SK-N-SH (cell line): Measurements from ENCODE around the gene PIK3CG. TPM values are rescaled to one million over a fixed set of nuclear protein-coding genes. Genes with fewer than 3 reads are reported as not detected.

ENCODE experiments used
- CTCF ChIA-PET: fragments of 300-600, 350-600 bp; formaldehyde crosslinking; extraction: SDS; loops from one replicate; lab custom pipeline; 2021; lab: Yijun Ruan, JAX
- POLR2A ChIA-PET: fragments of 350-600 bp; sonication (Branson Sonifier 250); formaldehyde crosslinking; extraction: SDS; loops from one replicate; lab custom pipeline; 2020; ENCODE audit warnings: antibody characterized with exemption, inconsistent platforms; lab: Yijun Ruan, JAX
- DNase-seq: peaks from one replicate; pipeline ENCODE4 v3.0.0; 2012
- H2AFZ ChIP-seq: fragments of 200-600 bp; sonication (generic); 2 replicates; pipeline ENCODE4 v1.8.1; 2016; ENCODE audit warnings: antibody characterized with exemption, mild to moderate bottlenecking, low read depth
- H3F3A ChIP-seq: fragments of 200-600 bp; sonication (generic); replicated peaks from 2 replicates; pipeline ENCODE3; 2016; ENCODE audit warnings: antibody characterized with exemption, mild to moderate bottlenecking; ENCODE audit not compliant: insufficient read depth
- H3K27ac ChIP-seq, 2 experiments: fragments of 200-500 bp in 1 of 2; fragments of 200-600 bp in 1 of 2; sonication (Bioruptor generic) in 1 of 2; sonication (generic), shearing (Covaris generic) in 1 of 2; 2 replicates each; pipeline versions ENCODE4 v1.5.1 to v1.6.1; 2014 to 2016; ENCODE audit warnings: low read depth in 2 of 2, inconsistent platforms in 1 of 2, low read length in 1 of 2, mild to moderate bottlenecking in 1 of 2, mixed read lengths in 1 of 2
- H3K27me3 ChIP-seq: fragments of 200-600 bp; sonication (generic), shearing (Covaris generic); 2 replicates; pipeline ENCODE4 v1.6.1; 2016; ENCODE audit warnings: mixed run types; ENCODE audit not compliant: insufficient read depth
- H3K36me3 ChIP-seq, 2 experiments: fragments of 200-500 bp in 1 of 2; fragments of 200-600 bp in 1 of 2; sonication (Bioruptor generic) in 1 of 2; sonication (generic) in 1 of 2; replicated peaks in 1 of 2; 2 replicates each; pipeline versions ENCODE3 to v1.5.1; 2014 to 2016; ENCODE audit warnings: low read length in 1 of 2, mild to moderate bottlenecking in 1 of 2; ENCODE audit not compliant: insufficient read depth in 2 of 2, control insufficient read depth in 1 of 2
- H3K4me1 ChIP-seq, 2 experiments: fragments of 200-500 bp in 1 of 2; fragments of 200-600 bp in 1 of 2; sonication (Bioruptor generic) in 1 of 2; sonication (generic), shearing (Covaris generic) in 1 of 2; 2 replicates each; pipeline versions ENCODE4 v1.5.1 to v1.6.1; 2014 to 2016; ENCODE audit warnings: low read depth in 1 of 2, low read length in 1 of 2, mixed run types in 1 of 2; ENCODE audit not compliant: insufficient read depth in 2 of 2, control insufficient read depth in 1 of 2
- H3K4me2 ChIP-seq: fragments of 200-600 bp; sonication (generic), shearing (Covaris generic); 2 replicates; pipeline ENCODE4 v1.6.1; 2017; ENCODE audit warnings: mixed run types
- H3K4me3 ChIP-seq, 2 experiments: fragments of 200-500 bp in 1 of 2; fragments of 200-600 bp in 1 of 2; sonication (Bioruptor generic) in 1 of 2; sonication (generic), shearing (Covaris generic) in 1 of 2; 2 replicates each; pipeline versions ENCODE4 v1.5.1 to v1.8.1; 2014 to 2016; ENCODE audit warnings: low read depth in 2 of 2, inconsistent platforms in 1 of 2, low read length in 1 of 2, mild to moderate bottlenecking in 1 of 2, mixed read lengths in 1 of 2, moderate library complexity in 1 of 2
- H3K79me2 ChIP-seq: fragments of 200-600 bp; sonication (generic); 2 replicates; pipeline ENCODE4 v1.8.1; 2017; ENCODE audit warnings: mild to moderate bottlenecking; ENCODE audit not compliant: insufficient read depth
- H3K9ac ChIP-seq: fragments of 200-600 bp; sonication (generic); 2 replicates; pipeline ENCODE4 v1.6.1; 2017; ENCODE audit warnings: mixed run types
- H3K9me2 ChIP-seq: fragments of 200-600 bp; sonication (generic); 2 replicates; pipeline ENCODE4 v1.6.1; 2017; ENCODE audit warnings: mixed run types
- H3K9me3 ChIP-seq: fragments of 200-600 bp; sonication (generic); 2 replicates; pipeline ENCODE4 v1.6.1; 2017; ENCODE audit warnings: mixed run types, mild to moderate bottlenecking, moderate library complexity
- H4K20me1 ChIP-seq: fragments of 200-600 bp; sonication (generic); 2 replicates; pipeline ENCODE4 v1.6.1; 2017; ENCODE audit warnings: mild to moderate bottlenecking, mixed run types; ENCODE audit not compliant: insufficient read depth
- CHD2 ChIP-seq: fragments of 150-350 bp; IDR thresholded peaks from 2 replicates; pipeline ENCODE4 v1.6.1; 2018; ENCODE audit warnings: low read length; ENCODE audit not compliant: partially characterized antibody
- CTCF ChIP-seq: fragments of 200-600 bp; sonication (generic); IDR thresholded peaks from 2 replicates; pipeline ENCODE4 v1.6.1; 2017; ENCODE audit warnings: antibody characterized with exemption, mild to moderate bottlenecking, moderate library complexity
- ELF1 ChIP-seq: IDR thresholded peaks from 2 replicates; pipeline ENCODE4 v1.4.0; 2012
- EZH2phosphoT487 ChIP-seq: fragments of 200-600 bp; sonication (generic); IDR thresholded peaks from 2 replicates; pipeline ENCODE4 v1.6.1; 2017; ENCODE audit warnings: low read depth, mixed run types, mild to moderate bottlenecking, antibody characterized with exemption, moderate library complexity, borderline replicate concordance
- FOXJ3 ChIP-seq: sonication (generic); formaldehyde crosslinking; IDR thresholded peaks from 2 replicates; pipeline ENCODE4 v1.5.1; 2020; ENCODE audit warnings: mild to moderate bottlenecking, missing genetic modification reagents
- GATA2 ChIP-seq: sonication (generic); formaldehyde crosslinking; IDR thresholded peaks from 2 replicates; pipeline ENCODE4 v1.5.0; 2020; ENCODE audit warnings: mild to moderate bottlenecking, missing genetic modification reagents
- MEF2A ChIP-seq: IDR thresholded peaks from 2 replicates; pipeline ENCODE4 v1.4.0; 2012; ENCODE audit warnings: low read depth, borderline replicate concordance
- REST ChIP-seq: IDR thresholded peaks from 2 replicates; pipeline ENCODE4 v1.6.1; 2012; ENCODE audit warnings: mild to moderate bottlenecking, low read depth, low read length, moderate library complexity
- RFX5 ChIP-seq: IDR thresholded peaks from 2 replicates; pipeline ENCODE4 v1.6.1; 2012; ENCODE audit warnings: mild to moderate bottlenecking, improper control_type of control experiment, low read length
- USF1 ChIP-seq: IDR thresholded peaks from 2 replicates; pipeline ENCODE4 v1.4.0; 2012; ENCODE audit warnings: low read depth, borderline replicate concordance
- WGBS: methylation state at CpG from one replicate; pipeline ENCODE4 v1.1.6; 2017; ENCODE audit warnings: low lambda C conversion rate; 5-methylcytosine and 5-hydroxymethylcytosine counted together
- polyA plus RNA-seq, 3 experiments: library from polyadenylated mRNA; depleted of rRNA; stranded (reverse); fragments of >200 nt; gene quantifications; 2 replicates each; pipeline ENCODE4 v1.2.3, GENCODE V29; 2012
- TF ChIP-seq, protein P1 (sequence below): IDR thresholded peaks from 2 replicates; pipeline ENCODE4 v1.4.0; 2012; ENCODE audit warnings: low read depth, borderline replicate concordance

Gene PIK3CG
- polyA plus RNA-seq, 1 of the 3 experiments (the other 2 are of a cell fraction) = not detected

DNA sequence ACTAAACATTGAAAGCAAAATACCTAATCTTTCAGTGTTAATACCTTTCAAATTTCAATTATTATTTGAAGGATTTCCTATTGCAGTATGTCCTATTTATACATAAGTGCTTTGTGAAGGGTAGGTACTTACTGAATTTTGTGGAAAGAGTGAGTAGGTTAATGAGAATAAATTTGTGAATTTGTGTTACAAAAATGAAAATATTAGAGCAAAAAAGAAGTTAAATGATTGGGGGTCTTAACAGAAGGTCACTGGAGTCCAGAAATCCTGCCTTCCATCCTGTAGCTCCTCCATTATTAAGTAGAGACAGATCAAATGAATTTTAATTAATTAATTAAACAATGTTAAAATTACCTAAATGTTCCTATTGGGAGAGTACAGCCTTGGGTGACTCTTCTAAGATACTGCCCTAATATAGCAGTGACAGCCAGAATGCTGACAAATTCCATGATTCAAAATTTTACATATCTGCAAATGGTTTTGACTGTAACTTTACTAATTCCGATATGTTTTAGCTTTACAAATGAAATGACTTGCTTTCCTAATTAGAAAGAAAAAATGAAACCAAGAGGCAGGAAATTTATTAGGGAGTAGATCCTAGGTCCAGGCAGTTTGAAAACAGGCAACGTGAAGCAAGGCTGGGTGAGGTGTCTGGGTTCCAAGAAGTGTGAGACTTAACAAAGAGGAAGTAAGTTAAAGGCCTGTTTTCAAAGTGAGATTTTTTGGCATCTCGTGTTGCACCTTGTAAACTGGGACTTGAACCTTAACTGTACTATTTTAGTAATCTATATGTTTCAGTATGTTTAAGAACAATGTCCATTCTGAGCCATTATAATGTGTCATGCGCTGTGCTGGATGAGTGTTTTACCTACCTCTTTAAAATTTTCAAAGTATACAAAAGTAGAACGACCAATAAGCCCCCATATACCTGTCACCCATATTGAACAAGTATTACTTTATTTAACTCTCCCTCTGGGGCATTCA lies 1.5 kb downstream of the PIK3CG start:
- WGBS = 79% methylated on average over 5 of the region's 5 CpGs
- Histone ChIP-seq H2AFZ (no peak overlapping the region; the same call in 1 of the 2 replicates), H3K79me2 (no peaks in the 10 kb centered on the region), H3K9me3 (no peaks in the 10 kb centered on the region), H3K27ac (no peak overlapping the region), H3K4me2 (no peak overlapping the region), H4K20me1 (no peaks in the 10 kb centered on the region), H3F3A (no peaks in the 10 kb centered on the region), H3K9me2 (no peaks in the 10 kb centered on the region), H3K4me3 (no peak overlapping the region), H3K36me3 (no peaks in the 10 kb centered on the region), H3K4me1 (peaks cover 0 to 4% of the 10 kb centered on the region in 2 experiments; a peak in 2 of 4 replicates), H3K9ac (no peak overlapping the region), H3K27me3 (no peaks in the 10 kb centered on the region)
- DNase-seq = no peak
- CTCF ChIA-PET = no interaction called here
- TF ChIP-seq CHD2 = no peak
- TF ChIP-seq USF1 = no peak
- TF ChIP-seq ELF1 = no peak
- no peak for TF ChIP-seq RFX5
- TF ChIP-seq, protein P1, sequence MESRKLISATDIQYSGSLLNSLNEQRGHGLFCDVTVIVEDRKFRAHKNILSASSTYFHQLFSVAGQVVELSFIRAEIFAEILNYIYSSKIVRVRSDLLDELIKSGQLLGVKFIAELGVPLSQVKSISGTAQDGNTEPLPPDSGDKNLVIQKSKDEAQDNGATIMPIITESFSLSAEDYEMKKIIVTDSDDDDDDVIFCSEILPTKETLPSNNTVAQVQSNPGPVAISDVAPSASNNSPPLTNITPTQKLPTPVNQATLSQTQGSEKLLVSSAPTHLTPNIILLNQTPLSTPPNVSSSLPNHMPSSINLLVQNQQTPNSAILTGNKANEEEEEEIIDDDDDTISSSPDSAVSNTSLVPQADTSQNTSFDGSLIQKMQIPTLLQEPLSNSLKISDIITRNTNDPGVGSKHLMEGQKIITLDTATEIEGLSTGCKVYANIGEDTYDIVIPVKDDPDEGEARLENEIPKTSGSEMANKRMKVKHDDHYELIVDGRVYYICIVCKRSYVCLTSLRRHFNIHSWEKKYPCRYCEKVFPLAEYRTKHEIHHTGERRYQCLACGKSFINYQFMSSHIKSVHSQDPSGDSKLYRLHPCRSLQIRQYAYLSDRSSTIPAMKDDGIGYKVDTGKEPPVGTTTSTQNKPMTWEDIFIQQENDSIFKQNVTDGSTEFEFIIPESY = no peak
- TF ChIP-seq EZH2phosphoT487 = no peak
- no peak for TF ChIP-seq MEF2A
- TF ChIP-seq REST = no peak
- TF ChIP-seq FOXJ3 = no peak
- TF ChIP-seq GATA2 (CRISPR knock-in tag) = no peak
- TF ChIP-seq CTCF = no peak
- POLR2A ChIA-PET = no interaction called here
